Loucy (cell line): ENCODE measurements around the gene STK25.
A peak's percentile ranks its signal among the peaks of the same experiment; 100 is the strongest.

Experiments used
- H2AFZ ChIP-seq: fragments of 200-600 bp; sonication (generic); 2 replicates; pipeline ENCODE4 v1.6.0; 2016; ENCODE audit warnings: antibody characterized with exemption, mild to moderate bottlenecking, low read length, moderate library complexity
- H3F3A ChIP-seq: fragments of 200-600 bp; 2 replicates; pipeline ENCODE4 v1.6.0; 2016; ENCODE audit warnings: antibody characterized with exemption, low read depth, mild to moderate bottlenecking
- H3K27me3 ChIP-seq: fragments of 200-600 bp; sonication (generic); 2 replicates; pipeline ENCODE4 v1.6.1; 2014; ENCODE audit warnings: low read length, mild to moderate bottlenecking; ENCODE audit not compliant: insufficient read depth, poor library complexity, severe bottlenecking
- H3K36me3 ChIP-seq: fragments of 200-600 bp; sonication (generic); 2 replicates; pipeline ENCODE4 v1.6.1; 2016; ENCODE audit warnings: low read length; ENCODE audit not compliant: insufficient read depth
- H3K4me1 ChIP-seq: fragments of 200-600 bp; sonication (generic); 2 replicates; pipeline ENCODE4 v1.5.1; 2014; ENCODE audit warnings: low read length, mild to moderate bottlenecking; ENCODE audit not compliant: insufficient read depth, poor library complexity, severe bottlenecking
- H3K4me2 ChIP-seq: fragments of 200-600 bp; sonication (generic); 2 replicates; pipeline ENCODE4 v1.6.0; 2014; ENCODE audit warnings: antibody characterized with exemption, low read length, low read depth, mild to moderate bottlenecking; ENCODE audit not compliant: poor library complexity, severe bottlenecking
- H3K4me3 ChIP-seq: fragments of 200-600 bp; sonication (generic); 2 replicates; pipeline ENCODE4 v1.5.1; 2014; ENCODE audit warnings: low read length, mild to moderate bottlenecking, mixed read lengths; ENCODE audit not compliant: poor library complexity, severe bottlenecking
- H3K79me2 ChIP-seq: fragments of 200-600 bp; sonication (generic); 2 replicates; pipeline ENCODE4 v1.6.1; 2014; ENCODE audit warnings: low read length; ENCODE audit not compliant: insufficient read depth
- H3K9ac ChIP-seq: fragments of 200-600 bp; sonication (generic); 2 replicates; pipeline ENCODE4 v1.6.0; 2014; ENCODE audit warnings: mild to moderate bottlenecking, low read depth, low read length, moderate library complexity; ENCODE audit not compliant: poor library complexity, severe bottlenecking
- H3K9me2 ChIP-seq: fragments of 200-600 bp; sonication (generic); replicated peaks from 2 replicates; pipeline ENCODE4 v1.6.1; 2016; ENCODE audit warnings: low read depth, low read length, mixed read lengths
- H3K9me3 ChIP-seq: fragments of 200-600 bp; sonication (generic); 2 replicates; pipeline ENCODE4 v1.6.1; 2014; ENCODE audit warnings: mild to moderate bottlenecking, antibody characterized with exemption, low read length, low read depth; ENCODE audit not compliant: insufficient read depth
- H4K20me1 ChIP-seq: fragments of 200-600 bp; sonication (generic); 2 replicates; pipeline ENCODE4 v1.6.0; 2014; ENCODE audit warnings: antibody characterized with exemption, low read length, mild to moderate bottlenecking; ENCODE audit not compliant: insufficient read depth, poor library complexity, severe bottlenecking
- CTCF ChIP-seq: fragments of 200-600 bp; sonication (generic); conservative IDR thresholded peaks from 2 replicates; pipeline ENCODE4 v1.5.1; 2014; ENCODE audit warnings: mild to moderate bottlenecking, antibody characterized with exemption, low read length
- EZH2phosphoT487 ChIP-seq: fragments of 200-600 bp; IDR thresholded peaks from 2 replicates; pipeline ENCODE4 v1.6.1; 2018; ENCODE audit warnings: antibody characterized with exemption, mild to moderate bottlenecking, moderate library complexity, borderline replicate concordance

STK25 gene

GRCh38 chr2:241511091-241511741 is 2.8 kb upstream of the STK25 start:
- no peaks in the 10 kb centered on the region for H3K9me2 ChIP-seq
- no peak overlapping the region for H3K4me2 ChIP-seq
- no peak overlapping the region for H2AFZ ChIP-seq
- H3K79me2 ChIP-seq: peaks cover 19% of the 10 kb centered on the region
- H3K9me3 ChIP-seq: no peaks in the 10 kb centered on the region
- no peaks in the 10 kb centered on the region for H3K27me3 ChIP-seq
- no peak overlapping the region for H3K9ac ChIP-seq
- peaks cover 16% of the 10 kb centered on the region for H3K4me1 ChIP-seq
- no peaks in the 10 kb centered on the region for H3K36me3 ChIP-seq
- 0 out of 2 replicates have a peak, but pooled peaks cover 3% of the 10 kb centered on the region for H3F3A ChIP-seq
- peaks cover 12% of the 10 kb centered on the region for H4K20me1 ChIP-seq
- H3K4me3 ChIP-seq: no peak overlapping the region
- TF ChIP-seq EZH2phosphoT487 (no peak), CTCF (no peak)

- H3K9me3 ChIP-seq: no peaks in the 10 kb centered on the region
- H2AFZ ChIP-seq: peak overlapping the region; percentile 95
- peaks cover 19% of the 10 kb centered on the region for H4K20me1 ChIP-seq
- H3K9me2 ChIP-seq: no peaks in the 10 kb centered on the region
- H3K4me3 ChIP-seq: peak overlapping the region; percentile 85
- peaks cover 36% of the 10 kb centered on the region for H3K79me2 ChIP-seq
- no peaks in the 10 kb centered on the region for H3K27me3 ChIP-seq
- no peaks in the 10 kb centered on the region for H3K36me3 ChIP-seq
- TF ChIP-seq EZH2phosphoT487: no peak
- no peak for TF ChIP-seq CTCF
- no peaks in the 10 kb centered on the region for H3F3A ChIP-seq
- peak overlapping the region; percentile 70 for H3K9ac ChIP-seq
- peaks cover 25% of the 10 kb centered on the region for H3K4me1 ChIP-seq
- H3K4me2 ChIP-seq: peak overlapping the region; percentile 75
These were observed 886 bp upstream of the STK25 start for GRCh38 chr2:241509155-241509784.

GRCh38 chr2:241507430-241508239 is 749 bp downstream of the STK25 start:
- H3K9me3 ChIP-seq: no peaks in the 10 kb centered on the region
- TF ChIP-seq EZH2phosphoT487 (no peak), CTCF (peak; percentile 37)
- peaks cover 19% of the 10 kb centered on the region for H4K20me1 ChIP-seq
- H3F3A ChIP-seq: no peaks in the 10 kb centered on the region
- H3K4me3 ChIP-seq: peak overlapping the region; percentile 85
- H3K36me3 ChIP-seq: no peaks in the 10 kb centered on the region
- H2AFZ ChIP-seq: no peak overlapping the region
- no peaks in the 10 kb centered on the region for H3K9me2 ChIP-seq
- peaks cover 28% of the 10 kb centered on the region for H3K4me1 ChIP-seq
- no peaks in the 10 kb centered on the region for H3K27me3 ChIP-seq
- peaks cover 41% of the 10 kb centered on the region for H3K79me2 ChIP-seq
- peak overlapping the region; percentile 77 for H3K9ac ChIP-seq
- H3K4me2 ChIP-seq: peak overlapping the region; percentile 93
